Loucy (cell line): Measurements from ENCODE around the gene DENND10.

Experiments
- H2AFZ ChIP-seq: fragments of 200-600 bp; sonication (generic); 2 replicates; pipeline ENCODE4 v1.6.0; 2016; ENCODE audit warnings: antibody characterized with exemption, mild to moderate bottlenecking, low read length, moderate library complexity
- H3F3A ChIP-seq: fragments of 200-600 bp; 2 replicates; pipeline ENCODE4 v1.6.0; 2016; ENCODE audit warnings: antibody characterized with exemption, low read depth, mild to moderate bottlenecking
- H3K27me3 ChIP-seq: fragments of 200-600 bp; sonication (generic); 2 replicates; pipeline ENCODE4 v1.6.1; 2014; ENCODE audit warnings: low read length, mild to moderate bottlenecking; ENCODE audit not compliant: insufficient read depth, poor library complexity, severe bottlenecking
- H3K36me3 ChIP-seq: fragments of 200-600 bp; sonication (generic); 2 replicates; pipeline ENCODE4 v1.6.1; 2016; ENCODE audit warnings: low read length; ENCODE audit not compliant: insufficient read depth
- H3K4me1 ChIP-seq: fragments of 200-600 bp; sonication (generic); 2 replicates; pipeline ENCODE4 v1.5.1; 2014; ENCODE audit warnings: low read length, mild to moderate bottlenecking; ENCODE audit not compliant: insufficient read depth, poor library complexity, severe bottlenecking
- H3K4me2 ChIP-seq: fragments of 200-600 bp; sonication (generic); 2 replicates; pipeline ENCODE4 v1.6.0; 2014; ENCODE audit warnings: antibody characterized with exemption, low read length, low read depth, mild to moderate bottlenecking; ENCODE audit not compliant: poor library complexity, severe bottlenecking
- H3K4me3 ChIP-seq: fragments of 200-600 bp; sonication (generic); 2 replicates; pipeline ENCODE4 v1.5.1; 2014; ENCODE audit warnings: low read length, mild to moderate bottlenecking, mixed read lengths; ENCODE audit not compliant: poor library complexity, severe bottlenecking
- H3K79me2 ChIP-seq: fragments of 200-600 bp; sonication (generic); 2 replicates; pipeline ENCODE4 v1.6.1; 2014; ENCODE audit warnings: low read length; ENCODE audit not compliant: insufficient read depth
- H3K9ac ChIP-seq: fragments of 200-600 bp; sonication (generic); 2 replicates; pipeline ENCODE4 v1.6.0; 2014; ENCODE audit warnings: mild to moderate bottlenecking, low read depth, low read length, moderate library complexity; ENCODE audit not compliant: poor library complexity, severe bottlenecking
- H3K9me2 ChIP-seq: fragments of 200-600 bp; sonication (generic); replicated peaks from 2 replicates; pipeline ENCODE4 v1.6.1; 2016; ENCODE audit warnings: low read depth, low read length, mixed read lengths
- H3K9me3 ChIP-seq: fragments of 200-600 bp; sonication (generic); 2 replicates; pipeline ENCODE4 v1.6.1; 2014; ENCODE audit warnings: mild to moderate bottlenecking, antibody characterized with exemption, low read length, low read depth; ENCODE audit not compliant: insufficient read depth
- H4K20me1 ChIP-seq: fragments of 200-600 bp; sonication (generic); 2 replicates; pipeline ENCODE4 v1.6.0; 2014; ENCODE audit warnings: antibody characterized with exemption, low read length, mild to moderate bottlenecking; ENCODE audit not compliant: insufficient read depth, poor library complexity, severe bottlenecking
- CTCF ChIP-seq: fragments of 200-600 bp; sonication (generic); conservative IDR thresholded peaks from 2 replicates; pipeline ENCODE4 v1.5.1; 2014; ENCODE audit warnings: mild to moderate bottlenecking, antibody characterized with exemption, low read length
- EZH2phosphoT487 ChIP-seq: fragments of 200-600 bp; IDR thresholded peaks from 2 replicates; pipeline ENCODE4 v1.6.1; 2018; ENCODE audit warnings: antibody characterized with exemption, mild to moderate bottlenecking, moderate library complexity, borderline replicate concordance

Gene DENND10

GRCh38 chr10:119183664-119184412 is 79.9 kb downstream of the DENND10 start:
- no peak overlapping the region for H3K4me3 ChIP-seq
- no peak overlapping the region for H3K9ac ChIP-seq
- no peak for TF ChIP-seq CTCF
- no peak for TF ChIP-seq EZH2phosphoT487
- no peak overlapping the region for H2AFZ ChIP-seq
- H3K9me2 ChIP-seq = no peaks in the 10 kb centered on the region
- H4K20me1 ChIP-seq = no peaks in the 10 kb centered on the region
- H3K4me1 ChIP-seq = peaks cover 22% of the 10 kb centered on the region
- H3K9me3 ChIP-seq = no peaks in the 10 kb centered on the region
- 0 out of 2 replicates have a peak, but pooled peaks cover 2% of the 10 kb centered on the region for H3K79me2 ChIP-seq
- no peaks in the 10 kb centered on the region for H3K36me3 ChIP-seq
- no peaks in the 10 kb centered on the region for H3F3A ChIP-seq
- H3K4me2 ChIP-seq = no peak overlapping the region
- no peaks in the 10 kb centered on the region for H3K27me3 ChIP-seq
